DND-41 (cell line): ENCODE measurements around the gene PRDX5.

Source experiments
- EZH2 ChIP-seq: IDR thresholded peaks from 3 replicates; pipeline ENCODE4 v1.6.1; 2012; ENCODE audit warnings: borderline replicate concordance, low read depth, mild to moderate bottlenecking, moderate library complexity, low read length, inconsistent platforms; ENCODE audit not compliant: severe bottlenecking
- TF ChIP-seq, protein P1 (sequence below): IDR thresholded peaks from 2 replicates; pipeline ENCODE4 v1.5.1; 2012; ENCODE audit warnings: borderline replicate concordance, low read length, moderate library complexity, mild to moderate bottlenecking; ENCODE audit not compliant: poor library complexity, severe bottlenecking; ENCODE audit errors: extremely low read depth

DNA sequence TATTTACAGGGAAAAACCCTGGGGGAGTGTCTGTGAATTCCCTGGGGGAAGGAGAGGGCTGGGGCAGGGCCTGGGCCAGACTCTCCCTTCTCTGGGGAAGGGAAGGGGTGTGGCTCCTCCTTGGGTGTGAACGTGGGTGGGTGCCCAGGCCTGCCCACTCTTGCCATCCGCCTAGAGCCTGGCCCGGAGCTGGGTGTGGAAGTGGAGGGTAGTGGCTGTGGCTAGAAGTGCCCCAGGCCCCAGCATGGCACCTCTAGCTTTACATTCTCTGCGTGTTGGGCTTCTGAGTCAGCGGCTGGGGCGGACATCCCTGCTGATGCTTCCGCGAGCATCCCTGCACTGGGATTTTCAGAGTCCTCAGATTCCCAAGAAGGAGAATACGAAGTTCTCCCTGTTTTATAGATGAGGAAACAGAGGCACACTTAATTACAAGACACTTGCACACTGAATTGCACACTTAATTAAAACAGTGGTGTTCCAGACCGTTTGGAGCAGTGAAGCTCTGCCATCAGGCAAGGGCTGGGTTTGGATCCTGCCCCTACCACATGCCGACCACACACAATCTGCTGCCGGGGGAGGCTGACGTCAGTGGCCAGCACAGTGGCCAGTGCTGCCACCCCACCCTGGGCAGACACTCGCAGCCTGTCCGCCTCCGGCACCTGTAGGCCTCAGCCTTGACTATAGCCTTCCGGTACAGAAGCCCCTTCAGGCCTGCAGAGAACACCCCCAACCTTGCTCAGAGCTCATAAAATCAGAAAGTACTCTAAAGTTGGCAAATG lies 41.1 kb upstream of the PRDX5 start:
- TF ChIP-seq, protein P1, sequence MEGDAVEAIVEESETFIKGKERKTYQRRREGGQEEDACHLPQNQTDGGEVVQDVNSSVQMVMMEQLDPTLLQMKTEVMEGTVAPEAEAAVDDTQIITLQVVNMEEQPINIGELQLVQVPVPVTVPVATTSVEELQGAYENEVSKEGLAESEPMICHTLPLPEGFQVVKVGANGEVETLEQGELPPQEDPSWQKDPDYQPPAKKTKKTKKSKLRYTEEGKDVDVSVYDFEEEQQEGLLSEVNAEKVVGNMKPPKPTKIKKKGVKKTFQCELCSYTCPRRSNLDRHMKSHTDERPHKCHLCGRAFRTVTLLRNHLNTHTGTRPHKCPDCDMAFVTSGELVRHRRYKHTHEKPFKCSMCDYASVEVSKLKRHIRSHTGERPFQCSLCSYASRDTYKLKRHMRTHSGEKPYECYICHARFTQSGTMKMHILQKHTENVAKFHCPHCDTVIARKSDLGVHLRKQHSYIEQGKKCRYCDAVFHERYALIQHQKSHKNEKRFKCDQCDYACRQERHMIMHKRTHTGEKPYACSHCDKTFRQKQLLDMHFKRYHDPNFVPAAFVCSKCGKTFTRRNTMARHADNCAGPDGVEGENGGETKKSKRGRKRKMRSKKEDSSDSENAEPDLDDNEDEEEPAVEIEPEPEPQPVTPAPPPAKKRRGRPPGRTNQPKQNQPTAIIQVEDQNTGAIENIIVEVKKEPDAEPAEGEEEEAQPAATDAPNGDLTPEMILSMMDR, result no peak
- TF ChIP-seq EZH2, result no peak
